ENCODE results near the gene NACA2.

GRCh38 chr17:61540874-61541273 lies 50.1 kb downstream of the NACA2 start:
- TF ChIP-seq CTCF (IDR thresholded peaks at IDR 0.05; ENCODE audit: borderline replicate concordance, extremely low read depth, low read length, poor library complexity, severe bottlenecking) (no peak), EZH2 (IDR thresholded peaks at IDR 0.05; ENCODE audit: borderline replicate concordance, low read depth, low read length, severe bottlenecking) (no peak)

Data from DND-41 (cell line).